ENCODE data around the gene PNMA8A.
A peak's percentile ranks its signal among the peaks of the same experiment; 100 is the strongest.
"Not testable (repeated sequence)": the region's sequence is repeated elsewhere in the genome, so short reads cannot be mapped to it uniquely, and the experiment has no call there.

Gene PNMA8A

DNA sequence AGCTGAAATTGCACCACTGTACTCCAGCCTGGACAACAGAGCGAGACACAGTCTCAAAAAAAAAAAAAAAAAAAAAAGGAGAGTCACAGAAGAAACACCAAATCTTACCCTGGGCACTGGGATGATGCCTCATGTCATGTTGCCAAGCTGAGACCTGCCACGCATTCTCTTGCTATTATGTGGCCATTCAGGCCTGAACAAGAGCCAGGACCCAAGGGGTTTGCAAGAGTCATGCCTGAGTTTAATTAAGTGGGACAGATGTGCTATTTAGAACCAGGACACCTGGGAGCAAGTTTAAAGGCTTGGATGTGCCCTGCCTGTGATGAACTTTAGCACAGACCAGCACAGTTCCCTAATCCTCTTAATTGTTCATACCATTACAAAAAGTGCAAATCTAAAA, 9.8 kb downstream of the PNMA8A start:
- DNase-seq: no peak

- DNase-seq: no peak
These were observed 10.4 kb downstream of the PNMA8A start for GRCh38 chr19:46460981-46461380.

GRCh38 chr19:46460055-46460454, 11.3 kb downstream of the PNMA8A start:
- DNase-seq: no peak

DNA sequence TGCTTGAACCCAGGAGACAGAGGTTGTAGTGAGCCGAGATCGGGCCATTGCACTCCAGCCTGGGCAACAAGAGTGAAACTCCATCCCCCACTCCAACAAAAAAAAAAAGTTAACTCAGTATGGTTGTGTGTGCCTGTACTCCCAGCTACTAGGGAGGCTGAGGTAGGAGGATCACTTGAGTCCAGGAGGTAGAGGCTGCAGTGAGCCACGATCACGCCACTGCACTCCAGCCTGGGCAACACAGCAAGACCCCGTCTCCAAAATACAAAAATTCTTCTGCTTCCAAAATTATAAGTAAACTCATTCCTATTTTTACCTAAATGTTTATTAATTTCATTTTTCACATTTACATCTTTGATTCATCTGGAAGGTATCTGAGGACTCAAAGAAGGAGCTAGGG, 14.4 kb downstream of the PNMA8A start:
- DNase-seq: no peak

DNA sequence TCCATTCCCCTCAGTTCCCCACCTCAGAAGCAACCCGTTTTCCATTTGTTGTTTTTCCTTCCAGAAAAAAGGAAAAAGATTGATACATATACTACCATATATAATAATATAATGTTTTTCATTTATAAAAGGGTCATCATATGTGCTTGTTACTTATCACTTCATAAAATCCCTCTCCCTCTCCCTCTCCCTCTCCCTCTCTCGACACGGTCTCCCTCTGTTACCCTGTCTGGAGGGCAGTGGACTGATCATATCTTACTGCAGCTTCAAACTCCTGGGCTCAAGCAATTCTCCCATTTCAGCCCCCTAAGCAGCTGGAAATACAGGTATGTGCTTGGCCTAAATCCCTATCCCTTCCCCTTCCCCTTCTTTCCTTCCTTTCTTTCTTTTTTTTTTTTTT, 17.1 kb downstream of the PNMA8A start:
- DNase-seq: no peak

- DNase-seq: no peak
These were observed 17.7 kb downstream of the PNMA8A start for GRCh38 chr19:46453661-46454060.

DNA sequence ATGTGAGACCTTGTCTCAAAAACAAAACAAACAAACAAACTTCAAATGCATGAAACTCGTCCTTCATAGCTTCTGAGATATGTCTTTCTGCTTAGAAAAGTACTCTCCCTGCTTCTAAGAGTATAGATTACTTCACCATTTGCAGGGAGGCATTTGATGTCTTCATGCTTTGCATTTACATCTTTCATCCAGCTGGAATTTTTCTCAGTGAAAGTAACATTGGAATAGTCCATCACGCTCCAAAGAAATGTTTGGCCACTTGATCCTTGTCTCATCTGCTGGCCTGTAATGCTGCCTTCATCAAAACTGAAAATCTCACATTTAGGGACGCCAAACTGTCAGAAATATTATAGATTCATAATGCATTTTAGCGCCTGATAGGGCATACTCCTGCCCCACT, 19.2 kb downstream of the PNMA8A start:
- DNase-seq: no peak

GRCh38 chr19:46451352-46451751, 20.0 kb downstream of the PNMA8A start:
- DNase-seq: no peak

DNA sequence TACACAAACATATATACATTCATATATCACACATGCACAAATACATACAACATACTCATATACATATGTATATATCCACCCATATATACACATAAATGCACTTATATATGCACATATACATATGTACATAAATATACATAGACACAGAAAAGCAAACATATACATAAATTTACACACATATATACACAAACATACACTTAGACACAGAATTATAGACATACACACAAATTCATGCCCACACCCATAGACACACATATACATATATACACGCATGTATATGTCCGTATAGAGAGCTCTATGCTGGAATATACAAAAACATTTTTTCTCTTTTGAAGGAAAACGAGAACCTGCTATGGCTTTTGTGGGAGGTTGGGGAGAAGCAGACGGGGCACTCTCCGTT, 20.6 kb downstream of the PNMA8A start:
- DNase-seq: no peak

- DNase-seq: no peak
These were observed 22.1 kb downstream of the PNMA8A start for GRCh38 chr19:46449228-46449627.

DNA sequence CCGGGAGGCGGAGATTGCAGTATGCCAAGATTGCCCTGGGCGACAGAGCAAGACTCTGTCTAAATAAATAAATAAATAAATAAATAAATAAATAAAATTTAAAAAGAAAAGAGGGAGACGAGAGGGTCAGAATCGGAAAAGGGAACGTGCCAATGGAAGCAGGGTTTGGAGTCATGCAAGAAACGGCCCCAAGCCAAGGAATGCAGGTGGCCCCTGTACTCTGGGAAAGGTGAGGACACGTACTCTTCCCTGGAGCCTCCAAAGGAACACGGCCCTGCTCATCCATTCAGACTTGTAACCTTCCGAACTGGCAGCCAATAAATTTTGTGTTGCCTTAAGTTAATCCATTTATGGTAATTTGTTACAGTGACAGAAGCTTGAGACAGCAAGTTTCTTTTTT, 22.8 kb downstream of the PNMA8A start:
- no peak for DNase-seq

DNA sequence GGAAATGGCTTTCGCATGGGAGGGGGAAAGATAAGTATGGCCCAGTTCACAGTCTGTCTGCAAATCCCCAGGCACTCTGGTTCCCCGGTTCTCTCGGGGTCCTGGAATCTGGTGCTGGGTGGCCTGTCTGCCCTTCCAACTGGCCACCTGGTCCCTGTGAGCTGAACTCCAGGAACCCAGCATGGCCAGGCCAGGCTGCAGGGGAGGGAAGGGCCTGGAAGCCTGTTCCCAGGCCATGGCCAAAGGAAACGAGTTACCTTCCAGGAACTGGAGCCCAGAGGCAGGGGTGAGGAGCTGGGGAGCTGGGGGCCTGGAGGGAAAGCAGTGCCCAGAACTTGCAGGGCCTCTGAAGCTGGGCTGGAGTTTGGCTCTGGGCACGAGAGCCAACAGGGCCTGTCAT, 23.5 kb downstream of the PNMA8A start:
- no peak for DNase-seq

GRCh38 chr19:46447006-46447405, 24.4 kb downstream of the PNMA8A start:
- DNase-seq: no peak

- DNase-seq: no peak
These were observed 25.3 kb downstream of the PNMA8A start for GRCh38 chr19:46446021-46446420.

DNA sequence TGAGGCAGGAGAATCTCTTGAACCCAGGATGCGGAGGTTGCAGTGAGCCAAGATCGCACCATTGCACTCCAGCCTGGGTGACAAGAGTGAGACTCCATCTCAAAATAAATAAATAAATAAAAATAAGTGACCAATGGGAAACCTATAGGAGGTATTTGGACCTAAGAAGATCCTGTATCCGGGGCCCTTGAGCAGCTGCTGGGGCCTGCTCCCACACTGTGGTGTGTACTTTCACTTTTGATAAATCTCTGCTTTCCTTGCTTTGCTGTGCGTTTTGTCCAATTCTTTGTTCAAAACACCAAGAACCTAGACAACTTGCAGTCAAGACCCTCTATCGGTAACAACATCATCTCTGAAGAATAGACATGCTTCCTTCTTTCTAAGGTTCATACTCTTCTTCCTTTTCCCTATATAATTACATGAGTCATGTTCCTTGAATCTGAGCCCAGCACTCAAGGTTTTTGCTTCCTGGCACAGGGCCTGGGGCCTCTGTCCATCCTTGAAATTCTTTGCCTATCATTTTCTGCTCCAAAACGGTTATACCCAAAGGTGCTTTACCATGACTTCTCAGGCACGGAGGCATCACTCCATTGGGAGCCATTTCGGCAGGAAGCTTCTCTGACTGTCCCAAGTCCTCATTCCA, 28.4 kb downstream of the PNMA8A start:
- no peak for DNase-seq

DNA sequence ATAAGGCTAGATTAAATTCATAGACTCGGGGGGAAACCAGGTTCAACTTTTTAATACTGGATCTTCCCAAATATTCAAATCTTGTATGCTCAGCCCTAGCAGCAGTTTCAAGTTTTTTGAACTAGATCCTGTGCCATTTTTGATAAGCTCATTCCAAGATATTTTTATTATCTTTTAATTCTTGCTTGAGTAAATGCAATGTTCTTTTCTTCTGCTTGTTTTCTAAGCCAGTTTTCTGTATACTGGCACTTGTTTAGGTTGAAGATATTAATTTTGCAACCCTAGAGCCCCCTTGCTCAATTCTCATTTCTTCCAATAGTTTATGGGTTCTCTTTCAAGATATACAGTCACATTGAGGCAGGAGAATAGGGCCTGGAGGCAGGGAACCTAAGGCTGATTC, 29.5 kb downstream of the PNMA8A start:
- DNase-seq: no peak

DNA sequence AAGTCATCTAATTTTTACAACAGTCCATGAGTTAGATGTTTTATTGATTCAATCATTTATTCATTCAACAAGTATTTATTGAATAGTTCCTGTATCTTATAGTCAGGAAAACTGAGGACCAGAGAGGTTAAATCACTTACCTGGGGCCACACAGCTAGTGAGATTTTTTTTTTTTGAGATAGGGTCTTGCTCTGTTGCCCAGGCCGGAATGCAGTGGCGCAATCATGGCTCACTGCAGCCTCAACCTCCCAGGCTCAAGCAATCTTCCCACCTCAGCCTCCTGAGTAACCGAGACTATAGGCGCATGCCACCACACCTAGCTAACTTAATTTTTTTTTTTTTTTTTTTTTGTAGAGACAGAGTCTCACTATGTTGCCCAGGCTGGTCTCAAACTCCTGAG, 35.7 kb downstream of the PNMA8A start:
- DNase-seq: not testable (repeated sequence)

DNA sequence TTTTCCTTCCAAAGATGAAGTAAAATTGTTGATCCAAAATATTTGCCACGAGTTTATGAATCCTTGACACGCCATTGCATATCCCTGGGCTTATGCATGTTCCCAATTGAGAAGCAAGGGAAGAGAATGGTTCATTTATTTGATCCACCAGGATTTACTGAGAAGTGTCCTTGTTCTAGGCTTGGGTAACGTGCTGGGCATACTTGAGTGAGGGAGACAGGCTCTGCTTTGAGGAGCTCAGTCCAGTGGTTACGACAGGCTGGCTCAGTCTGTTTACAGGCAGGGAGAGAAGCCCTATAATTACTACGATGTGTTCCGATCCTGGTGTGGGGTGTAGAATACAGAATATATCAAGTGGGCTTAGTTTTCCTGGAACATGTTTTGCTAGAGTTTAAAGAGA, 36.4 kb downstream of the PNMA8A start:
- DNase-seq: no peak

- not testable (repeated sequence) for DNase-seq
These were observed 37.9 kb downstream of the PNMA8A start for GRCh38 chr19:46433470-46433869.

DNA sequence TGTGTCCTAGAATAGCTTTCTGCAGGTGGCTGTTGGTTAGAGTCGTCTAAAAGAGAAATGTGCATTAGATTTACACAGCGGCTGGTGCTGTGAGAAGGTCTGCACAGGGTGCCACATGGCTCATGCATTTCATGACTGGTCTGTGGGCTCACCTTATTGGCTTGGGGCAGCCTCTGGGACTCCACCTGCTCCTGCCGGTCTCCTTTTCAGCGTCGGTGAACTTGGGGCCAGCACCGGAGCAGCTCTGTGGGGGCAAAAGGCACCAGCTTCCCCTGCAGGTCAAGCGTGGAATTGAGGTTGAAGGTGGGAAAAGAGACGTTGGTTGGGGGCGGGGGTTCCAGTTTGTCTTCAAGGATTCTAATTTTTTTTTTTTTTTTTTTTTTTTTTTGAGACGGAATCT, 39.5 kb downstream of the PNMA8A start:
- no peak for DNase-seq

DNA sequence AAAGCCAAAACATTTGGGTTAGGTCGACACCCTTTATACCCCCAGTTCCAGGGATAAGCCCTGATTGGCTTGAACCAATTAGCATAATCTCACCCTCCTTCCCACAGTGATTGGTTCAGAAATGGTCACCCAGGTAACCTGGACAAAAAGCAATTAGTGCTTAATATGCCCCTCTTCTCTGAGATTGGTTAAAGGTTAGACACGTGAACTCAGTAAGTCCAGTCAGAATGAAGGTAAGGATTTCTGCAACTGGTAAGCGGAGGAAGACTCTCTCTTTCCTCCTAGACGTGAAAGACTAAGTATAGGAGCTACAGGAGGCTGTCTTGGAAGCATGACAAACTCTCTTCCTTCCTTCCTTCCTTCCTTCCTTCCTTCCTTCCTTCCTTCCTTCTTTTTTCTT, 41.4 kb downstream of the PNMA8A start:
- no peak for DNase-seq

- DNase-seq: no peak
These were observed 42.9 kb downstream of the PNMA8A start, which contains the start of gene PNMA8C for GRCh38 chr19:46428239-46429135. Gene PNMA8C (minus strand): TSS chr19:46428936. CDS start chr19:46428359, 577 bp downstream.

DNA sequence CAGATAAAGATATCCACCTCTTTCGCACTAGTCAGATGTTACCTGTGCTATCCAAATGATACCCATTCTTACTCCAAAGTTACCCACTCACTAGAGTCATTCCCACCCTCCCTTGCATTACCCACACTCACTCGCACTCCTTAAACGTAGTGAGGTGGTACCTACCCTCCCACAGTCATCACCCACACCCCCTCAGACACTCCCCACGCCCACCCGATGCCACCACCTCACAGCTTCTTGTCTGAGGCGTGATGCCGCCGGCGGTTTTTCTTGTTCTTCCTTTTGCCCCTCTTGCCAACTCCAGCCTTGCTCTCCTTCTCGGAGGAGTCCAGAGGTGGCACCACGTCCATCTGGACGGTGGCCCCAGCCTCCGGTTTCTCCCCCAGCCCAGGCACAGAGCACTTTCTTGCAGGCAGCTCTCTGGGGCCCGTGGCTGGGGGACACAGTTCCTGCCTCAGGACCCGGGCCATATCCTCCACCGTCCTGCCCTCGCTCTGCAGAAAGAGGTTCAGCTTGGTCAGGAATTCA, 43.8 kb downstream of the PNMA8A start:
- DNase-seq: no peak

DNA sequence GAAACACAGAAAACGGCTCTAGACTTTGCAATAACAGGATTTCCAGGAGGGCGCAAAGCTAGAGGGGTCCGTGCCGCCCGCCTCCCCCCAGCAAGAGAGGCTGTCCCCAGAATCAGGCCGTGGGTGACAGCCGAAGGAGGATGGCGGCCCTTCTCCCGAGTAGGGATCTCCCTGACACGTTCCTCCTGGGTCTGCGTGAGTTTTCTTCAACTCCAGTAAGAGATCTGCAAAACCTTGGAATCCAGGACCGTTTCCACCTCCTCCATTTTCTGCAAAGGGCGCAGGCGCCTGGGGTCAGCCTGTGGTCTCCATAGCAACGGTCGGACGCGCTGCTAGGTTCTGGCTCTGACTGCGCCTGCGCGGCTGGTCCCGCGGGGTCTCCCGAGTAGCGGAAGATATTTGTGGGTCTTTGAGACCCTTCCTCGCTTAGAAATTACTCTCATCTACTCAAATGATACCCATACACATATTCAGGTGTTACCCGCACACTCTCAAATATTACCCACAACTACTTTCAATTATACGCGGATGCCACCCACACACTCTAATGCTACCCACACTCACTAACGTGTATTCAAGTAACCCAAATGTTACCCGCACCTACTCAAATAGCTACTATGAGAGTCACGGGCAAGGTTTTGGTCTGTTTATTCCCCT, 44.7 kb downstream of the PNMA8A start:
- DNase-seq: peak; percentile 48
